ENCODE measurements around the gene FBXW8.

FBXW8 gene

DNA sequence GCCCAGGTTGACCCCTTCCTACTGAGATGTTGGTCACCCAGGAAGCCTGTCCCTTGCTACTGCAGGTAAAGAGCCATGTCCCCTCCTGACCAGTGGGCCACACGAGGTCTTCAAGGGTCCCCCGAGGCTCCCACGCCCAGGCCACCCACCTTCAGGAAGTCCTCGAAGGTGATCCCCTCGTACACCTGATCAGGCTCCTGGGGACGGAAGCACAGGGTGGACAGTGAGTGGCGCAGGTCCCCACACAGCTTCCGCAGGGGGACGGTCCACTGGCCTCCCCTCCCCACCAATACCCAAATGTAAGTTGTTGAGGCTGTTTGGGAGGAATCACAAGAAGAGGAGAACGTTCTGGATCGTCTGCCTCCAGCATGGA is 131.0 kb downstream of the FBXW8 start:
- TF ChIP-seq, protein P1, sequence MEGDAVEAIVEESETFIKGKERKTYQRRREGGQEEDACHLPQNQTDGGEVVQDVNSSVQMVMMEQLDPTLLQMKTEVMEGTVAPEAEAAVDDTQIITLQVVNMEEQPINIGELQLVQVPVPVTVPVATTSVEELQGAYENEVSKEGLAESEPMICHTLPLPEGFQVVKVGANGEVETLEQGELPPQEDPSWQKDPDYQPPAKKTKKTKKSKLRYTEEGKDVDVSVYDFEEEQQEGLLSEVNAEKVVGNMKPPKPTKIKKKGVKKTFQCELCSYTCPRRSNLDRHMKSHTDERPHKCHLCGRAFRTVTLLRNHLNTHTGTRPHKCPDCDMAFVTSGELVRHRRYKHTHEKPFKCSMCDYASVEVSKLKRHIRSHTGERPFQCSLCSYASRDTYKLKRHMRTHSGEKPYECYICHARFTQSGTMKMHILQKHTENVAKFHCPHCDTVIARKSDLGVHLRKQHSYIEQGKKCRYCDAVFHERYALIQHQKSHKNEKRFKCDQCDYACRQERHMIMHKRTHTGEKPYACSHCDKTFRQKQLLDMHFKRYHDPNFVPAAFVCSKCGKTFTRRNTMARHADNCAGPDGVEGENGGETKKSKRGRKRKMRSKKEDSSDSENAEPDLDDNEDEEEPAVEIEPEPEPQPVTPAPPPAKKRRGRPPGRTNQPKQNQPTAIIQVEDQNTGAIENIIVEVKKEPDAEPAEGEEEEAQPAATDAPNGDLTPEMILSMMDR (IDR thresholded peaks at IDR 0.05; ENCODE audit: extremely low read depth, missing control alignments) = no peak
- no peak for DNase-seq (ENCODE audit: low spot score)

DNA sequence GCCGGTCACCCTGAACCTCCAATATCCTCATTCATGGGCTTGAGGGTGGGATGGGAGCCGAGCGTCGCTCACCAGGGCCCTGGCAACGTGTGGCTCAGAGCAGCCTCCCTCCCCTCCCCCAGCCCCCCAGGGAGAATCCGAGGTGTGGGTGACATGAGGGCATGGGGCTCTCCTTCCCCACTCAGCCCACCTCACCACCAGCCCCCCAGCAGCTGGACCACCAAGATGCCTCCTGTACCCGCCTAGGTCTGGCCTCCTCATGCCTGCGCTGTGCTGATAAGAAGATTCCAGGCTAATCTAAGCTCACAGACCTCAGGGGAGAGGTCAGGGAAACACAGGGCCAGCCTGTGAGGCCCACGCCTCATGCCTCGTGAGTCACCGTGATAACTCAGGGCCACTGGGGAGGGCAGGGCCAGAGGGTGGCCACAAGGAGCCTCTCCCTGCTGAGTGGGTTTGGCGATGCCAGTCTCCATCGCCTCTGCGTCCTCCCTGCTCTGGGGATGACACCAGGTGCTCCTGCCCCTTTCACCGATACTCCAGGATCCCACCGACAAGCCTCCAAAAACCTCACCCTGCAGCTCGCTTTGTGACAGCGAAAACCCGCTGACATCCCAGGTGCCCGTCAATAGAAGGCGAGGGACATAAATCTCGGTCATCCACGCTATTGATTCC is 131.6 kb downstream of the FBXW8 start:
- TF ChIP-seq, protein P1 (IDR thresholded peaks at IDR 0.05; ENCODE audit: extremely low read depth, missing control alignments) = no peak
- no peak for DNase-seq (ENCODE audit: low spot score)

DNA sequence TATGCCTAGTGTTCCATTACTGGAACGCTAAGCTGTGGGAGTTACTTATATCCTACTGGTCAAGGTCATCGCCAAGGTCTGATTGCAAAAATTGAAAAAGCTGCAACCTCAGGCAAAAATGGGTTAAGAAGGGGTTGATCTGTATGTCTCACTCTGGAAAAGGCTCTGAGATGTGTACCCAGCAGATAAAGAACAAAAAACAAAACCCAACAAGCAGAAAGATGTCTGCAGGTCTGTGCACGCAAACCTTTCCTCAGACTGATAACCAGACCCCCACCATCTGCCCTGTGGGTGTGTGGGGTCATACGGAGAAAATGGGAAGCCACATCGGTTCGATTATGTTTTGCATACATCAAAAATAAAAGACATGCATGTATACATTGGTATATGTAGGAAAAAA is 132.1 kb downstream of the FBXW8 start:
- no peak for DNase-seq (ENCODE audit: low spot score)
- TF ChIP-seq, protein P1 (IDR thresholded peaks at IDR 0.05; ENCODE audit: extremely low read depth, missing control alignments) = no peak

DNA sequence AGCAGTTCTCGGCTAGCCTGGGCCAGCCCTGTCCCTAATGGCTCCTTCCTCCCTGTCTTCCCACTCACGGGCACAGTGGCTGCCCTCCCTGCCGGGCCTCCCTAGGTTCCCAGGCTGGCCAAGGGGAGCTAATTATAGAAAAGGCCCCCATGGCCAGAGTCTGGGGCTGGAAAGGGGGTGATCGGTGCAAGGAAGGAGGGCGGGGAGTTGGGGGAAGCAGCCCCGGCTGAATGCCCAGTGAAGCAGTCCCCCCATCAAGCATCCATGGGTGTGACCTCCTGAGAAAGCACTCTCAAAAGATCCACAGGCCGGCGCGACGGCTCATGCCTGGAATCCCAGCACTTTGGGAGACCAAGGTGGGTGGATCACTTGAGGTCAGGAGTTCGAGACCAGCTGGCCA is 133.6 kb downstream of the FBXW8 start:
- no peak for DNase-seq (ENCODE audit: low spot score)
- TF ChIP-seq, protein P1 (IDR thresholded peaks at IDR 0.05; ENCODE audit: extremely low read depth, missing control alignments) = no peak

DNA sequence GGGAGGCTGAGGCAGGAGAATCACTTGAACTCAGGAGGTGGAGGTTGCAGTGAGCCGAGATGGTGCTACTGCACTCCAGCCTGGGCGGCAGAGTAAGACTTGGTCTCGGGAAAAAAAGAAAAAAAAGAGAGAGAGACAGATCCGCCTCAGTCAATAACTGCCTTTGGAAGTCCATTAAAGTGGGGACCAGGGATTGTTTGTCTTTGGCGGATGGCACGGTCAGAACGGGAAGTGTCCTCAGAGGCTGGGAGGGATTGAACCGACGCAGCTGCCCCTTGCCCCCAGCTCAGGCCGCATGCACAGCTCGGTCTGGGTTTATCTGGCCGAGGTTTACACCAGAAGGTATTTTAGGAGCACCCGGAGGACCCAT is 134.0 kb downstream of the FBXW8 start:
- no peak for DNase-seq (ENCODE audit: low spot score)
- TF ChIP-seq, protein P1 (IDR thresholded peaks at IDR 0.05; ENCODE audit: extremely low read depth, missing control alignments) = no peak

DNA sequence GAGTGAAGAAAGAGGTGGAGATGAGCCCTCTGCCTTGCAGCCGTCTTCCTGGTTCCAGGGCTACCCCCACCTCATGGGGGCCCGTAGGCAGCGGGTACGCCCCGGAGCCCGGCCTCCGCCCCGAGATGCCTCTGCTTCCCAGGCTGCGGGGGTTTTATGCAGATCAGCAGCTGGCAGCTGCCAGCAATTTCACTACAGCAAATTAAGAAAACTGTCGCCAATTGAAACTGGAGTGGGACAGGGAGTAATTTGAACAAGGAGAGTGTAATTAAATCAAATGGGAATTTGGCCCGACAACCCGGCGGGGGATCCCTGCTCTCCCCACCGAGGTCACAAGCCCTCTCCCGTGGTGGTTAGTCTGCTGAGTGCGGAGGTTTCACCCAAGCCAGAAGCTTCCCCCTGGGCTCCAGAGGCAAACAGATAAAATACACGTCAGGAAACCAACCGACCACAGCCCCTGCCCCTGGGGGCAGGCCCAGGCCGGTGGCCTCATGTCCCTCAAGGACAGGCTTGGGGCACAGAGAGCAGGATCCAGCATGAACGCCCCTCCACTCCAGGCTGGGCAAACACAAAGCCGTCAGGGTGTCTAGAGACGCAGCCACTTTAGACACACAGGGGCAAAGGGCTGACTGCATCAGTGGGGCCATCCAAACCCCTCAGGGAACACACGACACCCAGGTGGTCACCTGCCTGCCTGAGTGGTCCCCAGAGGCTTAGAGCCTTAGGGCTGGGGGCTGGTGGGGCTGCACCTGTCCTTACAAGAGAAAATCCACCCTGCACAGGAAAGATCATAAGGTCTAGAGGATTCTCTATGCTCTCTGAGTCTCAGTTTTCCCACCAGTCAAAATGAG is 134.6 kb downstream of the FBXW8 start:
- TF ChIP-seq, protein P1 (IDR thresholded peaks at IDR 0.05; ENCODE audit: extremely low read depth, missing control alignments) = no peak
- DNase-seq (ENCODE audit: low spot score) = no peak

DNA sequence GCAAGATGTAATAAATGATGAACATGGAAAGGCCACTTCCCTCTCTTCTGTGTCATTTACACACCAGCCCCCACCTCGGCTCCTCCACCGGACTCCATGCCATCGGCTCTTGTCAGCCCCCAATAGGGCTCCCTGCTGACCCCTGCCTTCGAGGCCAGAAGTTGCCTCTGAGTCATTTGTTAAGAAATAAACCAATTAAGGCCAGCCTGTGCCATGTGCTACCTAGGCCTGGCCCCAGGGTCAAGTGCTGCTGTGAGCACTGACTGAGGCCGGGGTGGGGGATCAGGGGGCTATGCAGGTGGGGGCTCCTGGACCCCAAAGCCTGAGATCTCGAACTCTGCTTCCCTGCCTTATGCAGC is 135.2 kb downstream of the FBXW8 start:
- TF ChIP-seq, protein P1 (IDR thresholded peaks at IDR 0.05; ENCODE audit: extremely low read depth, missing control alignments) = no peak
- no peak for DNase-seq (ENCODE audit: low spot score)

Measured in GM20000 (cell line).